Measurements from ENCODE around the gene ICAM1. TPM values are rescaled to one million over a fixed set of nuclear protein-coding genes. Genes with fewer than 3 reads are reported as not detected.

ICAM1 gene
- total and polyA plus RNA-seq, 11 donors, result 6.0 to 87.6 (median 9.7) TPM

- no peak for TF ChIP-seq CTCF (IDR thresholded peaks at IDR 0.05)
- TF ChIP-seq POLR2A (IDR thresholded peaks at IDR 0.05), result no peak
- no peaks in the 10 kb centered on the region for H3K27me3 ChIP-seq
- WGBS, 4 donors, result 85 to 90% (median 87%) methylated on average over 6 of the region's 6 CpGs
- H3K27ac ChIP-seq, result no peak overlapping the region
- peaks cover 0 to 17% (median 0%) of the 10 kb centered on the region in 12 donors for H3K4me1 ChIP-seq
- no peak overlapping the region for H3K4me3 ChIP-seq
- DNase-seq (no peak), ATAC-seq (no peak)
- intact Hi-C loops (cut with DNase I), result loop anchor here in 4 of 10 donors (5.0 to 10.0 kb wide), 3 partner anchors 52 to 314 kb away; partner anchors contain the start of genes EIF3G (in 2 of the 4), P2RY11 (in 2 of the 4) and DNMT1 (in 1 of the 4)
- H3K36me3 ChIP-seq, result no peaks in the 10 kb centered on the region
- no peaks in the 10 kb centered on the region for H3K9me3 ChIP-seq
Observed at GRCh38 chr19:10246511-10246910, 24.4 kb upstream of the ICAM1 start.

GRCh38 chr19:10251792-10252694, 18.9 kb upstream of the ICAM1 start, which contains the start of gene MRPL4:
TSS of gene MRPL4 (plus strand) at chr19:10252214. CDS start at chr19:10252254, 40 bp downstream.
- Histone ChIP-seq H3K4me3 (peak within 1 kb of the TSS; percentile 60 to 99 (median 84)), H3K9me3 (no peaks in the 10 kb centered on the region), H3K36me3 (peaks cover 0 to 38% (median 36%) of the 10 kb centered on the region in 9 donors), H3K4me1 (peaks cover 0 to 22% (median 8%) of the 10 kb centered on the region in 12 donors), H3K27me3 (no peaks in the 10 kb centered on the region), H3K27ac (peak within 1 kb of the TSS; percentile 2 to 93 (median 84))
- TF ChIP-seq CTCF (IDR thresholded peaks at IDR 0.05) (no peak), POLR2A (IDR thresholded peaks at IDR 0.05) (peak in 1 of 2 donors; percentile 77)
- ATAC-seq, result peak; percentile 95 to 96 (median 96)
- WGBS, 4 donors, result 0 to 3% (median 1%) methylated on average over 13 to 77 of the region's 77 CpGs
- DNase-seq, result peak; percentile 94 to 98 (median 98)
- intact Hi-C loops (cut with DNase I), result loop anchor here (1.0 to 10.0 kb wide), 10 partner anchors 23 to 321 kb away; partner anchors contain the start of genes DNMT1 (in 4 of the 10), EIF3G (in 2 of the 10), P2RY11 (in 2 of the 10) and PPAN (in 2 of the 10)

GRCh38 chr19:10252707-10253106, 18.2 kb upstream of the ICAM1 start:
- peak overlapping the region; percentile 60 to 99 (median 84) for H3K4me3 ChIP-seq
- peaks cover 0 to 44% (median 43%) of the 10 kb centered on the region in 9 donors for H3K36me3 ChIP-seq
- no peaks in the 10 kb centered on the region for H3K9me3 ChIP-seq
- peak overlapping the region in 11 of 12 donors; percentile 78 to 93 (median 86) for H3K27ac ChIP-seq
- ATAC-seq, result no peak
- H3K27me3 ChIP-seq, result no peaks in the 10 kb centered on the region
- TF ChIP-seq POLR2A (IDR thresholded peaks at IDR 0.05), result no peak
- TF ChIP-seq CTCF (IDR thresholded peaks at IDR 0.05), result no peak
- H3K4me1 ChIP-seq, result peaks cover 0 to 22% (median 8%) of the 10 kb centered on the region in 12 donors
- no peak for DNase-seq
- 23 to 30% (median 27%) methylated on average over 8 of the region's 8 CpGs for WGBS, 4 donors
- intact Hi-C loops (cut with DNase I), result loop anchor here in 6 of 10 donors (5.0 to 10.0 kb wide), 5 partner anchors 60 to 320 kb away; partner anchors contain the start of genes EIF3G (in 2 of the 6), P2RY11 (in 2 of the 6), DNMT1 (in 1 of the 6) and OLFM2 (in 1 of the 6)

All from heart left ventricle (tissue), 16 donors.